Measurements from ENCODE around the gene OR4C45. TPM values are rescaled to one million over a fixed set of nuclear protein-coding genes. Genes with fewer than 3 reads are reported as not detected.
A peak's percentile ranks its signal among the peaks of the same experiment; 100 is the strongest.
"Not testable (repeated sequence)": the region's sequence is repeated elsewhere in the genome, so short reads cannot be mapped to it uniquely, and the experiment has no call there.

The OR4C45 gene
- total and polyA plus RNA-seq, 7 experiments from 2014 or later, result not detected

- no peak overlapping the region for H3K4me3 ChIP-seq (ENCODE audit: low read length)
- CTCF ChIA-PET, result no interaction called here
- DNase-seq (no peak), ATAC-seq (no peak)
- no peak overlapping the region for H3K4me3 Mint-ChIP-seq
- H3K36me3 Mint-ChIP-seq, result peaks cover 0 to 4% (median 1%) of the 10 kb centered on the region in 5 donors
- H3K36me3 ChIP-seq (ENCODE audit: control insufficient read depth in 2 of 3, insufficient read depth in 3 of 3, low read length in 3 of 3), result no peaks in the 10 kb centered on the region
- no peaks in the 10 kb centered on the region for H3K27me3 ChIP-seq (ENCODE audit: control insufficient read depth in 2 of 2, insufficient read depth in 2 of 2, low read length in 2 of 2)
- no peaks in the 10 kb centered on the region for H3K4me1 ChIP-seq (ENCODE audit: control insufficient read depth in 2 of 2, insufficient read depth in 2 of 2, low read length in 2 of 2)
- intact Hi-C loops (cut with micrococcal nuclease), result no loop called here
- no peaks in the 10 kb centered on the region for H3K27me3 Mint-ChIP-seq
- no peaks in the 10 kb centered on the region for H3K4me1 Mint-ChIP-seq
- peaks cover 0 to 55% (median 19%) of the 10 kb centered on the region in 11 donors for H3K9me3 Mint-ChIP-seq
- no peak overlapping the region for H3K27ac ChIP-seq (ENCODE audit: low read depth, low read length)
- POLR2A ChIA-PET, result no interaction called here
- no peak overlapping the region for H3K27ac Mint-ChIP-seq
- H3K9me3 ChIP-seq (ENCODE audit: control insufficient read depth in 2 of 3, low read length in 3 of 3), result peaks cover 0 to 4% (median 0%) of the 10 kb centered on the region in 3 experiments
Measured at GRCh38 chr11:50077526-50077925, 44.9 kb downstream of the OR4C45 start.

- Histone ChIP-seq H3K36me3 (ENCODE audit: control insufficient read depth in 2 of 3, insufficient read depth in 3 of 3, low read length in 3 of 3) (no peaks in the 10 kb centered on the region), H3K27ac (ENCODE audit: low read depth, low read length) (no peak overlapping the region), H3K4me3 (ENCODE audit: low read length) (no peak overlapping the region), H3K4me1 (ENCODE audit: control insufficient read depth in 2 of 2, insufficient read depth in 2 of 2, low read length in 2 of 2) (no peaks in the 10 kb centered on the region), H3K27me3 (ENCODE audit: control insufficient read depth in 2 of 2, insufficient read depth in 2 of 2, low read length in 2 of 2) (no peaks in the 10 kb centered on the region), H3K9me3 (ENCODE audit: control insufficient read depth in 2 of 3, low read length in 3 of 3) (peaks cover 0 to 4% (median 0%) of the 10 kb centered on the region in 3 experiments)
- no peaks in the 10 kb centered on the region for H3K27me3 Mint-ChIP-seq
- H3K36me3 Mint-ChIP-seq, result peaks cover 0 to 4% (median 1%) of the 10 kb centered on the region in 5 donors
- peaks cover 0 to 54% (median 19%) of the 10 kb centered on the region in 11 donors for H3K9me3 Mint-ChIP-seq
- H3K4me1 Mint-ChIP-seq, result no peaks in the 10 kb centered on the region
- H3K4me3 Mint-ChIP-seq, result no peak overlapping the region
- CTCF ChIA-PET, result no interaction called here
- POLR2A ChIA-PET, result no interaction called here
- DNase-seq (no peak), ATAC-seq (no peak)
- intact Hi-C loops (cut with micrococcal nuclease), result no loop called here
- no peak overlapping the region for H3K27ac Mint-ChIP-seq
Measured at GRCh38 chr11:50078001-50078400, 45.3 kb downstream of the OR4C45 start.

GRCh38 chr11:50078946-50079345 lies 46.3 kb downstream of the OR4C45 start:
- H3K27me3 ChIP-seq (ENCODE audit: control insufficient read depth in 2 of 2, insufficient read depth in 2 of 2, low read length in 2 of 2); H3K27me3 Mint-ChIP-seq; intact Hi-C loops (cut with micrococcal nuclease); H3K9me3 ChIP-seq (ENCODE audit: control insufficient read depth in 2 of 3, low read length in 3 of 3); DNase-seq; H3K4me1 ChIP-seq (ENCODE audit: control insufficient read depth in 2 of 2, insufficient read depth in 2 of 2, low read length in 2 of 2); H3K4me3 ChIP-seq (ENCODE audit: low read length); POLR2A ChIA-PET; CTCF ChIA-PET; H3K4me1 Mint-ChIP-seq; H3K36me3 Mint-ChIP-seq; H3K36me3 ChIP-seq (ENCODE audit: control insufficient read depth in 2 of 3, insufficient read depth in 3 of 3, low read length in 3 of 3); ATAC-seq; H3K4me3 Mint-ChIP-seq; H3K27ac ChIP-seq (ENCODE audit: low read depth, low read length): not testable (repeated sequence)
- peak overlapping the region in 1 of 9 donors; percentile 6 for H3K27ac Mint-ChIP-seq
- H3K9me3 Mint-ChIP-seq, result peaks cover 0 to 46% (median 21%) of the 10 kb centered on the region in 11 donors

- Mint-ChIP-seq H3K27me3 (no peaks in the 10 kb centered on the region), H3K4me3 (no peak overlapping the region), H3K36me3 (peaks cover 0 to 3% (median 0%) of the 10 kb centered on the region in 5 donors), H3K4me1 (no peaks in the 10 kb centered on the region), H3K9me3 (peaks cover 6 to 41% (median 17%) of the 10 kb centered on the region in 11 donors), H3K27ac (no peak overlapping the region)
- intact Hi-C loops (cut with micrococcal nuclease), result no loop called here
- Histone ChIP-seq H3K27me3 (ENCODE audit: control insufficient read depth in 2 of 2, insufficient read depth in 2 of 2, low read length in 2 of 2) (no peaks in the 10 kb centered on the region), H3K4me3 (ENCODE audit: low read length) (no peak overlapping the region), H3K4me1 (ENCODE audit: control insufficient read depth in 2 of 2, insufficient read depth in 2 of 2, low read length in 2 of 2) (no peaks in the 10 kb centered on the region), H3K9me3 (ENCODE audit: control insufficient read depth in 2 of 3, low read length in 3 of 3) (peaks cover 0 to 4% (median 0%) of the 10 kb centered on the region in 3 experiments), H3K27ac (ENCODE audit: low read depth, low read length) (no peak overlapping the region), H3K36me3 (ENCODE audit: control insufficient read depth in 2 of 3, insufficient read depth in 3 of 3, low read length in 3 of 3) (no peaks in the 10 kb centered on the region)
- ATAC-seq, result no peak
- no peak for DNase-seq
- ChIA-PET CTCF (no interaction called here), POLR2A (no interaction called here)
Measured at GRCh38 chr11:50080256-50080655, 47.6 kb downstream of the OR4C45 start.

Other genes starting within 250 kb of the OR4C45 start
- not detected for gene OR4C13, start 80.5 kb upstream of the OR4C45 start, total RNA-seq
- not detected for gene OR4C13, start 80.5 kb upstream of the OR4C45 start, polyA plus RNA-seq
- gene OR4C12, start 50.3 kb upstream of the OR4C45 start, total RNA-seq, result not detected
- gene OR4C12, start 50.3 kb upstream of the OR4C45 start, polyA plus RNA-seq, result not detected

All from naive thymus-derived CD4-positive, alpha-beta T cell (primary cell).